Lower leg skin (tissue), 3 donors: ENCODE results near the gene BRMS1.

Experiments used
- CTCF ChIP-seq, 3 donors: fragments of 450-650 bp; IDR thresholded peaks; one replicate each; pipeline ENCODE4 v1.5.1; 2016; ENCODE audit warnings: antibody characterized with exemption in 3 of 3, mild to moderate bottlenecking in 3 of 3, moderate library complexity in 2 of 3
- POLR2A ChIP-seq, 2 donors: fragments of 450-650 bp; IDR thresholded peaks; one replicate each; pipeline ENCODE4 v1.6.1; 2016 to 2017; ENCODE audit warnings: antibody characterized with exemption in 2 of 2, mild to moderate bottlenecking in 1 of 2, moderate library complexity in 1 of 2

GRCh38 chr11:66331542-66332370, 13.1 kb downstream of the BRMS1 start:
- TF ChIP-seq CTCF (IDR thresholded peaks at IDR 0.05): no peak
- no peak for TF ChIP-seq POLR2A (IDR thresholded peaks at IDR 0.05)
